ENCODE measurements around the gene RNF181. TPM values are rescaled to one million over a fixed set of nuclear protein-coding genes. Genes with fewer than 3 reads are reported as not detected.
"Not testable (repeated sequence)": the region's sequence is repeated elsewhere in the genome, so short reads cannot be mapped to it uniquely, and the experiment has no call there.

RNF181 gene
- total RNA-seq, 1 experiment from 2014 or later = 77.5 TPM

DNA sequence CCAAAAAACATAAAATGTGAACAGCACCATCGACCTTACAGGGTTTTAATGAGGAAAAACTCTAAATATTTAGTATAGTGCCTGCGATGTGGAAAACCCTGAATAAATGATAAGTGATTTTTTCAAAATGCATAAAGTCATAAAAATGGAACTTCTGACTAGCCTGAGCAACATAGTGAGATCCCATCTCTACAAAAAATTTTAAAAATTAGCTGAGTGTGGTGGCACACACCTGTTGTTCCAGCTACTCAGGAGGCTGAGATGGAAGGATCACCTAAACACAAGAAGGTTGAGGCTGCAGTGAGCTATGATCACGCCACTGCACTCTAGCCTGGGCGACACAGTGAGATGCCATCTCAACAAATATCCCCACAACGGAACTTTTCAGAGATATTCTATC lies 38.4 kb upstream of the RNF181 start:
- no peak overlapping the region for H3K4me2 ChIP-seq (ENCODE audit: low read length)
- no peaks in the 10 kb centered on the region for H3K27me3 ChIP-seq (ENCODE audit: insufficient read depth, low read length)
- H4K20me1 ChIP-seq (ENCODE audit: insufficient read depth) = no peaks in the 10 kb centered on the region; the same call in 1 of the 2 replicates
- peaks cover 32% of the 10 kb centered on the region for H3K79me2 ChIP-seq (ENCODE audit: insufficient read depth, low read length)
- intact Hi-C loops (cut with micrococcal nuclease) = loop anchor here (10.0 kb wide), 1 partner anchor 232 kb away; the partner anchor contains the start of gene TGOLN2
- DNase-seq (ENCODE audit: low read depth, low spot score) = no peak
- H3K9me3 ChIP-seq (ENCODE audit: control insufficient read depth in 1 of 2, insufficient read depth in 1 of 2, low read depth in 1 of 2, low read length in 2 of 2) = no peaks in the 10 kb centered on the region
- BruUV-seq (replicated peaks) = no TSS peak
- POLR2A ChIA-PET = interaction anchor here (0.9 to 1.2 kb wide), 4 partner anchors 10 to 140 kb away, joined by 3 to 4 read pairs (median 4); partner anchors contain the start of gene USP39
- H3K4me3 ChIP-seq (replicated peaks in 1 of 2; ENCODE audit: low read depth in 1 of 2, low read length in 2 of 2) = no peak overlapping the region
- TF ChIP-seq, protein P1, sequence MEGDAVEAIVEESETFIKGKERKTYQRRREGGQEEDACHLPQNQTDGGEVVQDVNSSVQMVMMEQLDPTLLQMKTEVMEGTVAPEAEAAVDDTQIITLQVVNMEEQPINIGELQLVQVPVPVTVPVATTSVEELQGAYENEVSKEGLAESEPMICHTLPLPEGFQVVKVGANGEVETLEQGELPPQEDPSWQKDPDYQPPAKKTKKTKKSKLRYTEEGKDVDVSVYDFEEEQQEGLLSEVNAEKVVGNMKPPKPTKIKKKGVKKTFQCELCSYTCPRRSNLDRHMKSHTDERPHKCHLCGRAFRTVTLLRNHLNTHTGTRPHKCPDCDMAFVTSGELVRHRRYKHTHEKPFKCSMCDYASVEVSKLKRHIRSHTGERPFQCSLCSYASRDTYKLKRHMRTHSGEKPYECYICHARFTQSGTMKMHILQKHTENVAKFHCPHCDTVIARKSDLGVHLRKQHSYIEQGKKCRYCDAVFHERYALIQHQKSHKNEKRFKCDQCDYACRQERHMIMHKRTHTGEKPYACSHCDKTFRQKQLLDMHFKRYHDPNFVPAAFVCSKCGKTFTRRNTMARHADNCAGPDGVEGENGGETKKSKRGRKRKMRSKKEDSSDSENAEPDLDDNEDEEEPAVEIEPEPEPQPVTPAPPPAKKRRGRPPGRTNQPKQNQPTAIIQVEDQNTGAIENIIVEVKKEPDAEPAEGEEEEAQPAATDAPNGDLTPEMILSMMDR (IDR thresholded peaks at IDR 0.05 in 2 of 3, conservative IDR thresholded peaks at IDR 0.05 in 1 of 3; ENCODE audit: borderline replicate concordance in 1 of 3, insufficient read depth in 1 of 3, low read depth in 2 of 3, low read length in 2 of 3) = no peak
- no peak for TF ChIP-seq CEBPB (IDR thresholded peaks at IDR 0.05; ENCODE audit: low read depth)
- TF ChIP-seq, protein P2, sequence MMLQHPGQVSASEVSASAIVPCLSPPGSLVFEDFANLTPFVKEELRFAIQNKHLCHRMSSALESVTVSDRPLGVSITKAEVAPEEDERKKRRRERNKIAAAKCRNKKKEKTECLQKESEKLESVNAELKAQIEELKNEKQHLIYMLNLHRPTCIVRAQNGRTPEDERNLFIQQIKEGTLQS (IDR thresholded peaks at IDR 0.05) = no peak
- no peaks in the 10 kb centered on the region for H3K9me2 ChIP-seq (ENCODE audit: insufficient read depth)
- CTCF ChIA-PET = interaction anchor here (1.0 to 1.1 kb wide), 2 partner anchors 13 to 561 kb away, joined by 3 to 4 read pairs; no protein-coding TSS in a partner anchor
- H3K36me3 ChIP-seq (ENCODE audit: control insufficient read depth in 1 of 2, insufficient read depth in 2 of 2, low read length in 2 of 2) = peaks cover 21 to 26% of the 10 kb centered on the region in 2 experiments; a peak in 3 of 4 replicates
- no peak overlapping the region for H3K27ac ChIP-seq (ENCODE audit: low read depth, low read length)
- RAD21 ChIA-PET (ENCODE audit: low non-redundant PET in 1 of 2, low total read pairs in 2 of 2, uncharacterized antibody in 2 of 2, unreplicated experiment in 2 of 2) = no interaction called here
- peaks cover 0 to 12% of the 10 kb centered on the region in 2 experiments; a peak in 3 of 4 replicates for H3K4me1 ChIP-seq (ENCODE audit: control insufficient read depth in 1 of 2, insufficient read depth in 2 of 2, low read length in 2 of 2)
- ATAC-seq = no peak
- no peak overlapping the region for H3K9ac ChIP-seq (ENCODE audit: low read length)
- no peak overlapping the region for H2AFZ ChIP-seq (ENCODE audit: low read depth, low read length, poor library complexity, severe bottlenecking)

DNA sequence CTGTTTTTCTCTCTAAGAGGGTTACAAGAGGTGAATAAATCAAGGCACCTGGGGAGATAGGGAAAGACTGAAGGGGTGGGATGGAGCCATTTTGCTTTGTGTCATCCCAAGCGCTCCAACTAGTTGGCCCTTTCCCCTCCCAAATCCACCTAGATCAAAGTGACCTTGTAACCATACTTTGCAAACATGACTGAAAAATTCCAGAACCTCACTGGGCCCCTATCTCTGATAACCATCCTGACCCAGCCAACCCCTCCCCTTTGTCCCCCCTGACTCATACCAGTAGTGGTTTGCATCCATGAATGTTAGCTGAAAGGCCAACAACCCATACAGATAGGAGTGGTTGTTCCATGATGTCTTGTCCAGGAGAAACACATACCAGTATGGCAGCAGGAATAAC lies 37.4 kb upstream of the RNF181 start:
- H3K9me3 ChIP-seq (ENCODE audit: control insufficient read depth in 1 of 2, insufficient read depth in 1 of 2, low read depth in 1 of 2, low read length in 2 of 2) = no peaks in the 10 kb centered on the region
- BruUV-seq (replicated peaks) = no TSS peak
- no peak overlapping the region for H3K27ac ChIP-seq (ENCODE audit: low read depth, low read length)
- H3K27me3 ChIP-seq (ENCODE audit: insufficient read depth, low read length) = no peaks in the 10 kb centered on the region
- intact Hi-C loops (cut with micrococcal nuclease) = loop anchor here (10.0 kb wide), 1 partner anchor 233 kb away; the partner anchor contains the start of gene TGOLN2
- ATAC-seq = no peak
- peaks cover 32% of the 10 kb centered on the region for H3K79me2 ChIP-seq (ENCODE audit: insufficient read depth, low read length)
- H3K36me3 ChIP-seq (ENCODE audit: control insufficient read depth in 1 of 2, insufficient read depth in 2 of 2, low read length in 2 of 2) = peaks cover 16 to 18% of the 10 kb centered on the region in 2 experiments; a peak in 3 of 4 replicates
- DNase-seq (ENCODE audit: low read depth, low spot score) = no peak
- no peak overlapping the region for H3K4me2 ChIP-seq (ENCODE audit: low read length)
- ChIA-PET POLR2A (interaction anchor here (1.0 kb wide), 1 partner anchor 9 kb away, joined by 3 read pairs; no protein-coding TSS in a partner anchor), RAD21 (ENCODE audit: low non-redundant PET in 1 of 2, low total read pairs in 2 of 2, uncharacterized antibody in 2 of 2, unreplicated experiment in 2 of 2) (no interaction called here), CTCF (no interaction called here)
- H3K9ac ChIP-seq (ENCODE audit: low read length) = no peak overlapping the region
- H2AFZ ChIP-seq (ENCODE audit: low read depth, low read length, poor library complexity, severe bottlenecking) = no peak overlapping the region
- H4K20me1 ChIP-seq (ENCODE audit: insufficient read depth) = no peaks in the 10 kb centered on the region; the same call in 1 of the 2 replicates
- TF ChIP-seq EZH2phosphoT487 (IDR thresholded peaks at IDR 0.05; ENCODE audit: borderline replicate concordance) (no peak), POLR2A (IDR thresholded peaks at IDR 0.05; ENCODE audit: borderline replicate concordance, extremely low read depth, insufficient read depth, insufficient read length) (no peak), ZNF274 (IDR thresholded peaks at IDR 0.05; ENCODE audit: low read depth, low read length) (no peak)
- TF ChIP-seq, protein P3, sequence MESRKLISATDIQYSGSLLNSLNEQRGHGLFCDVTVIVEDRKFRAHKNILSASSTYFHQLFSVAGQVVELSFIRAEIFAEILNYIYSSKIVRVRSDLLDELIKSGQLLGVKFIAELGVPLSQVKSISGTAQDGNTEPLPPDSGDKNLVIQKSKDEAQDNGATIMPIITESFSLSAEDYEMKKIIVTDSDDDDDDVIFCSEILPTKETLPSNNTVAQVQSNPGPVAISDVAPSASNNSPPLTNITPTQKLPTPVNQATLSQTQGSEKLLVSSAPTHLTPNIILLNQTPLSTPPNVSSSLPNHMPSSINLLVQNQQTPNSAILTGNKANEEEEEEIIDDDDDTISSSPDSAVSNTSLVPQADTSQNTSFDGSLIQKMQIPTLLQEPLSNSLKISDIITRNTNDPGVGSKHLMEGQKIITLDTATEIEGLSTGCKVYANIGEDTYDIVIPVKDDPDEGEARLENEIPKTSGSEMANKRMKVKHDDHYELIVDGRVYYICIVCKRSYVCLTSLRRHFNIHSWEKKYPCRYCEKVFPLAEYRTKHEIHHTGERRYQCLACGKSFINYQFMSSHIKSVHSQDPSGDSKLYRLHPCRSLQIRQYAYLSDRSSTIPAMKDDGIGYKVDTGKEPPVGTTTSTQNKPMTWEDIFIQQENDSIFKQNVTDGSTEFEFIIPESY (IDR thresholded peaks at IDR 0.05; ENCODE audit: extremely low read depth, insufficient replicate concordance, low read length) = no peak
- H3K9me2 ChIP-seq (ENCODE audit: insufficient read depth) = no peaks in the 10 kb centered on the region
- no peak overlapping the region for H3K4me3 ChIP-seq (replicated peaks in 1 of 2; ENCODE audit: low read depth in 1 of 2, low read length in 2 of 2)
- peaks cover 2 to 15% of the 10 kb centered on the region in 2 experiments; a peak in 3 of 4 replicates for H3K4me1 ChIP-seq (ENCODE audit: control insufficient read depth in 1 of 2, insufficient read depth in 2 of 2, low read length in 2 of 2)

DNA sequence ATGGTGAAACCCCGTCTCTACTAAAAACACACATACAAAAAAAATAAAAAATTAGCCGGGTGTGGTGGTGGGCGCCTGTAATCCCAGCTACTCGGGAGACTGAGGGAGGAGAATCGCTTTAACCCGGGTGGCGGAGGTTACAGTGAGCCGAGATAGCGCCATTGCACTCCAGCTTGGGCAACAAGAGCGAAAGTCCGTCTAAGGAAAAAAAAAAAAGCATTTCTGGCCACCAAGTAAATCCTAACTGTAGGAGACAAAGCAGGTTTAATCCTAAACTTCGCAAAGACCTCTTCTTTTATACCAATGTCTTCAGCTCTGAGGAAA lies 35.2 kb upstream of the RNF181 start:
- DNase-seq (ENCODE audit: low read depth, low spot score); H3K27me3 ChIP-seq (ENCODE audit: insufficient read depth, low read length); intact Hi-C loops (cut with micrococcal nuclease); H3K27ac ChIP-seq (ENCODE audit: low read depth, low read length); RAD21 ChIA-PET (ENCODE audit: low non-redundant PET in 1 of 2, low total read pairs in 2 of 2, uncharacterized antibody in 2 of 2, unreplicated experiment in 2 of 2); H4K20me1 ChIP-seq (ENCODE audit: insufficient read depth); ATAC-seq; H2AFZ ChIP-seq (ENCODE audit: low read depth, low read length, poor library complexity, severe bottlenecking); H3K9me3 ChIP-seq (ENCODE audit: control insufficient read depth in 1 of 2, insufficient read depth in 1 of 2, low read depth in 1 of 2, low read length in 2 of 2); BruUV-seq (replicated peaks); H3K9me2 ChIP-seq (ENCODE audit: insufficient read depth): not testable (repeated sequence)
- peaks cover 8 to 14% of the 10 kb centered on the region in 2 experiments; a peak in 2 of 4 replicates for H3K36me3 ChIP-seq (ENCODE audit: control insufficient read depth in 1 of 2, insufficient read depth in 2 of 2, low read length in 2 of 2)
- POLR2A ChIA-PET = interaction anchor here (1.2 to 2.1 kb wide), 5 partner anchors 14 to 142 kb away, joined by 3 to 7 read pairs (median 5); partner anchors contain the start of genes MAT2A and SH2D6
- H3K4me2 ChIP-seq (ENCODE audit: low read length) = peak overlapping the region; percentile 73
- H3K9ac ChIP-seq (ENCODE audit: low read length) = peak overlapping the region; percentile 85
- peaks cover 32% of the 10 kb centered on the region for H3K79me2 ChIP-seq (ENCODE audit: insufficient read depth, low read length)
- H3K4me3 ChIP-seq (replicated peaks in 1 of 2; ENCODE audit: low read depth in 1 of 2, low read length in 2 of 2) = peak overlapping the region; percentile 88 to 92
- CTCF ChIA-PET = interaction anchor here (0.8 kb wide), 1 partner anchor 8 kb away, joined by 4 read pairs; no protein-coding TSS in a partner anchor
- H3K4me1 ChIP-seq (ENCODE audit: control insufficient read depth in 1 of 2, insufficient read depth in 2 of 2, low read length in 2 of 2) = peaks cover 2 to 15% of the 10 kb centered on the region in 2 experiments; a peak in 3 of 4 replicates
